ENCODE results near the gene MYO18B. TPM values are rescaled to one million over a fixed set of nuclear protein-coding genes. Genes with fewer than 3 reads are reported as not detected.

Gene MYO18B
- total RNA-seq, 1 donor from 2014 or later: 0.07 TPM

GRCh38 chr22:25758316-25758715, 16.3 kb downstream of the MYO18B start:
- no peak for TF ChIP-seq CTCF (IDR thresholded peaks at IDR 0.05; ENCODE audit: unreplicated experiment)
- H3K4me3 Mint-ChIP-seq: no peak overlapping the region
- no peak for DNase-seq (ENCODE audit: low spot score in 2 of 2, unreplicated experiment in 2 of 2)
- H3K4me1 Mint-ChIP-seq: peaks cover 5% of the 10 kb centered on the region
- H3K9me3 Mint-ChIP-seq: no peaks in the 10 kb centered on the region
- H3K36me3 Mint-ChIP-seq: no peaks in the 10 kb centered on the region
- no peak overlapping the region for H3K27ac Mint-ChIP-seq
- H3K27me3 Mint-ChIP-seq (ENCODE audit: low read depth): peaks cover under 1% of the 10 kb centered on the region

GRCh38 chr22:25759825-25760231, 17.8 kb downstream of the MYO18B start:
- Mint-ChIP-seq H3K36me3 (no peaks in the 10 kb centered on the region), H3K4me1 (peaks cover 5% of the 10 kb centered on the region), H3K27me3 (ENCODE audit: low read depth) (peaks cover 4% of the 10 kb centered on the region), H3K27ac (no peak overlapping the region), H3K4me3 (no peak overlapping the region), H3K9me3 (no peaks in the 10 kb centered on the region)
- no peak for TF ChIP-seq CTCF (IDR thresholded peaks at IDR 0.05; ENCODE audit: unreplicated experiment)
- DNase-seq (ENCODE audit: low spot score in 2 of 2, unreplicated experiment in 2 of 2): no peak

- peaks cover 4% of the 10 kb centered on the region for H3K27me3 Mint-ChIP-seq (ENCODE audit: low read depth)
Measured at GRCh38 chr22:25760294-25760693, 18.3 kb downstream of the MYO18B start.

GRCh38 chr22:25760848-25761595, 19.0 kb downstream of the MYO18B start:
- H3K4me3 Mint-ChIP-seq: no peak overlapping the region
- DNase-seq (ENCODE audit: low spot score in 2 of 2, unreplicated experiment in 2 of 2): no peak
- no peak for TF ChIP-seq CTCF (IDR thresholded peaks at IDR 0.05; ENCODE audit: unreplicated experiment)
- peaks cover 5% of the 10 kb centered on the region for H3K27me3 Mint-ChIP-seq (ENCODE audit: low read depth)
- no peaks in the 10 kb centered on the region for H3K36me3 Mint-ChIP-seq
- H3K4me1 Mint-ChIP-seq: peaks cover 5% of the 10 kb centered on the region
- no peak overlapping the region for H3K27ac Mint-ChIP-seq
- H3K9me3 Mint-ChIP-seq: peaks cover 4% of the 10 kb centered on the region

More at GRCh38 chr22:25760294-25760693, 18.3 kb downstream of the MYO18B start:
- Mint-ChIP-seq H3K4me1 (peaks cover 5% of the 10 kb centered on the region), H3K9me3 (no peaks in the 10 kb centered on the region), H3K36me3 (no peaks in the 10 kb centered on the region), H3K27ac (no peak overlapping the region), H3K4me3 (no peak overlapping the region)
- no peak for TF ChIP-seq CTCF (IDR thresholded peaks at IDR 0.05; ENCODE audit: unreplicated experiment)
- no peak for DNase-seq (ENCODE audit: low spot score in 2 of 2, unreplicated experiment in 2 of 2)

- no peak for TF ChIP-seq CTCF (IDR thresholded peaks at IDR 0.05; ENCODE audit: unreplicated experiment)
Measured at GRCh38 chr22:25762147-25762546, 20.2 kb downstream of the MYO18B start.

More at GRCh38 chr22:25762147-25762546, 20.2 kb downstream of the MYO18B start:
- no peak for DNase-seq (ENCODE audit: low spot score in 2 of 2, unreplicated experiment in 2 of 2)
- Mint-ChIP-seq H3K9me3 (peaks cover 14% of the 10 kb centered on the region), H3K27me3 (ENCODE audit: low read depth) (peaks cover 10% of the 10 kb centered on the region), H3K4me1 (peaks cover 5% of the 10 kb centered on the region), H3K27ac (peak overlapping the region; percentile 71), H3K36me3 (peaks cover 3% of the 10 kb centered on the region), H3K4me3 (no peak overlapping the region)

All from mesothelial cell of epicardium (in vitro differentiated cells).